ENCODE measurements around the gene CDKAL1.

CDKAL1 gene

GRCh38 chr6:21083708-21084107 is 549.5 kb downstream of the CDKAL1 start:
- TF ChIP-seq NFIC (IDR thresholded peaks at IDR 0.05) = no peak
- TF ChIP-seq EGR1 (IDR thresholded peaks at IDR 0.05) = no peak
- no peak for TF ChIP-seq TAF1 (IDR thresholded peaks at IDR 0.05; ENCODE audit: low read depth)
- no peak for TF ChIP-seq CEBPB (IDR thresholded peaks at IDR 0.05)
- no peak for TF ChIP-seq ZBTB7A (IDR thresholded peaks at IDR 0.05; ENCODE audit: low read depth)
- TF ChIP-seq, protein P1, sequence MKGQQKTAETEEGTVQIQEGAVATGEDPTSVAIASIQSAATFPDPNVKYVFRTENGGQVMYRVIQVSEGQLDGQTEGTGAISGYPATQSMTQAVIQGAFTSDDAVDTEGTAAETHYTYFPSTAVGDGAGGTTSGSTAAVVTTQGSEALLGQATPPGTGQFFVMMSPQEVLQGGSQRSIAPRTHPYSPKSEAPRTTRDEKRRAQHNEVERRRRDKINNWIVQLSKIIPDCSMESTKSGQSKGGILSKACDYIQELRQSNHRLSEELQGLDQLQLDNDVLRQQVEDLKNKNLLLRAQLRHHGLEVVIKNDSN (IDR thresholded peaks at IDR 0.05) = no peak
- no peak for TF ChIP-seq TEAD4 (IDR thresholded peaks at IDR 0.05)
- TF ChIP-seq RAD21 (IDR thresholded peaks at IDR 0.05; ENCODE audit: low read depth) = no peak
- TF ChIP-seq FOXM1 (IDR thresholded peaks at IDR 0.05; ENCODE audit: borderline replicate concordance, low read depth) = no peak
- TF ChIP-seq MAX (IDR thresholded peaks at IDR 0.05) = no peak

DNA sequence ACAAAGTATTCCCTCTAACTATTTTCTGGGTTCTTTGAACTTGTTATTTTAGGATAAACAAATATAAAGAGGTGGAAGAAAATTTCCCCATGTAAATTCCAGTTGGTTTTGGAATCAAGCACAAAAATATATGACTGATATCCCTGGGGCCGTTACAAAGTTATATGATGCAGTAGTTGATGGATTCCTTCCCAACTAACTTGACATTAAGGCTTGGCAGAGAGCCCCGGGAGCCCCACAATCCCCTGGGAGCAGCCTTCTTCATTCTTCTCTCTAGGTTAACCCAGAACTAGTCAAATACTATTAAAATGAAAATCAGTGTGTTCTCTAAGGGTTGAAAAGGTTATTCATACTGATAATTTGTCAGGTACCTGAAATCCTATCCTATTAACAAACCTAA is 550.4 kb downstream of the CDKAL1 start:
- TF ChIP-seq TEAD4 (IDR thresholded peaks at IDR 0.05) (no peak), ZBTB7A (IDR thresholded peaks at IDR 0.05; ENCODE audit: low read depth) (no peak), TAF1 (IDR thresholded peaks at IDR 0.05; ENCODE audit: low read depth) (no peak), NFIC (IDR thresholded peaks at IDR 0.05) (no peak), CEBPB (IDR thresholded peaks at IDR 0.05) (no peak), EP300 (IDR thresholded peaks at IDR 0.05; ENCODE audit: borderline replicate concordance) (no peak), RAD21 (IDR thresholded peaks at IDR 0.05; ENCODE audit: low read depth) (no peak)
- TF ChIP-seq, protein P2, sequence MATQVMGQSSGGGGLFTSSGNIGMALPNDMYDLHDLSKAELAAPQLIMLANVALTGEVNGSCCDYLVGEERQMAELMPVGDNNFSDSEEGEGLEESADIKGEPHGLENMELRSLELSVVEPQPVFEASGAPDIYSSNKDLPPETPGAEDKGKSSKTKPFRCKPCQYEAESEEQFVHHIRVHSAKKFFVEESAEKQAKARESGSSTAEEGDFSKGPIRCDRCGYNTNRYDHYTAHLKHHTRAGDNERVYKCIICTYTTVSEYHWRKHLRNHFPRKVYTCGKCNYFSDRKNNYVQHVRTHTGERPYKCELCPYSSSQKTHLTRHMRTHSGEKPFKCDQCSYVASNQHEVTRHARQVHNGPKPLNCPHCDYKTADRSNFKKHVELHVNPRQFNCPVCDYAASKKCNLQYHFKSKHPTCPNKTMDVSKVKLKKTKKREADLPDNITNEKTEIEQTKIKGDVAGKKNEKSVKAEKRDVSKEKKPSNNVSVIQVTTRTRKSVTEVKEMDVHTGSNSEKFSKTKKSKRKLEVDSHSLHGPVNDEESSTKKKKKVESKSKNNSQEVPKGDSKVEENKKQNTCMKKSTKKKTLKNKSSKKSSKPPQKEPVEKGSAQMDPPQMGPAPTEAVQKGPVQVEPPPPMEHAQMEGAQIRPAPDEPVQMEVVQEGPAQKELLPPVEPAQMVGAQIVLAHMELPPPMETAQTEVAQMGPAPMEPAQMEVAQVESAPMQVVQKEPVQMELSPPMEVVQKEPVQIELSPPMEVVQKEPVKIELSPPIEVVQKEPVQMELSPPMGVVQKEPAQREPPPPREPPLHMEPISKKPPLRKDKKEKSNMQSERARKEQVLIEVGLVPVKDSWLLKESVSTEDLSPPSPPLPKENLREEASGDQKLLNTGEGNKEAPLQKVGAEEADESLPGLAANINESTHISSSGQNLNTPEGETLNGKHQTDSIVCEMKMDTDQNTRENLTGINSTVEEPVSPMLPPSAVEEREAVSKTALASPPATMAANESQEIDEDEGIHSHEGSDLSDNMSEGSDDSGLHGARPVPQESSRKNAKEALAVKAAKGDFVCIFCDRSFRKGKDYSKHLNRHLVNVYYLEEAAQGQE (IDR thresholded peaks at IDR 0.05; ENCODE audit: low read depth) = no peak

GRCh38 chr6:21085211-21085610 is 551.0 kb downstream of the CDKAL1 start:
- no peak for TF ChIP-seq NFIC (IDR thresholded peaks at IDR 0.05)
- no peak for TF ChIP-seq EGR1 (IDR thresholded peaks at IDR 0.05)
- TF ChIP-seq TCF12 (IDR thresholded peaks at IDR 0.05; ENCODE audit: low read depth) = no peak
- no peak for TF ChIP-seq FOXM1 (IDR thresholded peaks at IDR 0.05; ENCODE audit: borderline replicate concordance, low read depth)
- no peak for TF ChIP-seq CEBPB (IDR thresholded peaks at IDR 0.05)
- TF ChIP-seq RAD21 (IDR thresholded peaks at IDR 0.05; ENCODE audit: low read depth) = no peak
- TF ChIP-seq, protein P1 (IDR thresholded peaks at IDR 0.05) = no peak
- TF ChIP-seq YY1 (IDR thresholded peaks at IDR 0.05; ENCODE audit: low read depth) = no peak
- no peak for TF ChIP-seq TEAD4 (IDR thresholded peaks at IDR 0.05)
- TF ChIP-seq, protein P2 (IDR thresholded peaks at IDR 0.05; ENCODE audit: low read depth) = no peak
- TF ChIP-seq MAX (IDR thresholded peaks at IDR 0.05) = no peak

DNA sequence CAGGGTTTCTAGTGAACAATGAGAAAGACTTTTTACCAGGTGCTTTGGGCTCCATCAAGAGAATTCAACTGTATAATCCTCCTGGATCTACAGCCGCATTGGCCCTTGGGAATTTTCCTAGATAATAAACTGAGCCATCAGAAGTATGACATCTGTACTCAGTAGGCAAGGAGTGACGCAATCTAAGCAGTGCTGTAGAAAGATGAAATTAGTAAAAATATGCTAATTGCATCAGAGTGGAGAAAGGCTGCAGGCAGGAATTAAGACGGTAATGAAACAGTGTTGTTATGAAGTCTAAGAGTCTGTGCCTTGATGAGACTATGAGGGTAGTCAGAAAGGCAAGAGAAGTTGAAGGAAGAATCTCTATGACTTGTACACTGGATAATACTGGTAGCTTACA is 551.4 kb downstream of the CDKAL1 start:
- TF ChIP-seq MAX (IDR thresholded peaks at IDR 0.05) (no peak), YY1 (IDR thresholded peaks at IDR 0.05; ENCODE audit: low read depth) (no peak), ZBTB7A (IDR thresholded peaks at IDR 0.05; ENCODE audit: low read depth) (no peak)
- TF ChIP-seq, protein P2 (IDR thresholded peaks at IDR 0.05; ENCODE audit: low read depth) = no peak
- TF ChIP-seq, protein P1 (IDR thresholded peaks at IDR 0.05) = no peak

DNA sequence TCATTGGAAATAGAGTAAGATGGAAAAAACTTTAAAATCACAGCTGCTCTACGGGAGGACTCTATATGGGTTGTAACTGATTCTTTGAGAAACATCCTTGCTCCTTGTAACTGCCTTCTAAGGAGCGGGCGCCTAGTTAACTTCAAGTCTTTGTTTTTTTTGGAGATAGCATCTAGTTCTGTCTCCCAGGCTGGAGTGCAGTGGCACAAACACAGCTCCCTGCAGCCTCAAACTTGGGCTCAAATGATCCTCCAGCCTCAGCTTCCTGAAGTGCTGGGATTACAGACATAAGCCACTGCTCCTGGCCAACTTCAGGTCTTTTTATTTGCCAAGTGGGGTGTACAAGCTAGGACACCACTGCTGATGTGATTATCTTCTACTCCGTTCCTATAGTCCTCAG is 552.9 kb downstream of the CDKAL1 start:
- TF ChIP-seq EGR1 (IDR thresholded peaks at IDR 0.05) = no peak
- no peak for TF ChIP-seq FOXM1 (IDR thresholded peaks at IDR 0.05; ENCODE audit: borderline replicate concordance, low read depth)
- TF ChIP-seq NFIC (IDR thresholded peaks at IDR 0.05) = no peak
- TF ChIP-seq TCF12 (IDR thresholded peaks at IDR 0.05; ENCODE audit: low read depth) = no peak
- TF ChIP-seq TAF1 (IDR thresholded peaks at IDR 0.05; ENCODE audit: low read depth) = no peak
- TF ChIP-seq EP300 (IDR thresholded peaks at IDR 0.05; ENCODE audit: borderline replicate concordance) = no peak
- TF ChIP-seq YY1 (IDR thresholded peaks at IDR 0.05; ENCODE audit: low read depth) = no peak
